Effector memory CD8-positive, alpha-beta T cell (primary cell): ENCODE data around the gene SLC13A2.

Experiments used
- ATAC-seq: fragments of 150-1000 bp; cut with Tn5 transposase; replicated peaks from 2 replicates; pipeline ENCODE4 v1.10.0; 2021; ENCODE audit warnings: mild to moderate bottlenecking, moderate library complexity
- DNase-seq, 3 experiments: peaks; one replicate each; pipeline ENCODE4 v3.0.0; 2021
- H3K27ac Mint-ChIP-seq, 2 donors: one replicate each; pipeline ENCODE4 v1.8.0; 2022; ENCODE audit warnings: mild to moderate bottlenecking in 2 of 2, mixed read lengths in 2 of 2, moderate library complexity in 2 of 2
- H3K27me3 Mint-ChIP-seq, 2 donors: one replicate each; pipeline ENCODE4 v1.8.0; 2022; ENCODE audit warnings: mixed read lengths in 2 of 2
- H3K36me3 Mint-ChIP-seq: one replicate; pipeline ENCODE4 v1.8.0; 2022; ENCODE audit warnings: mild to moderate bottlenecking, moderate library complexity, mixed read lengths; ENCODE audit not compliant: insufficient read depth
- H3K4me1 Mint-ChIP-seq, 2 donors: one replicate each; pipeline ENCODE4 v1.8.0; 2022; ENCODE audit warnings: low read depth in 2 of 2, mixed read lengths in 2 of 2
- H3K4me3 Mint-ChIP-seq, 2 donors: one replicate each; pipeline ENCODE4 v1.8.0; 2022; ENCODE audit warnings: mild to moderate bottlenecking in 2 of 2, mixed read lengths in 2 of 2, moderate library complexity in 2 of 2
- H3K9me3 Mint-ChIP-seq, 2 donors: one replicate each; pipeline ENCODE4 v1.8.0; 2022; ENCODE audit warnings: mixed read lengths in 2 of 2

The SLC13A2 gene

GRCh38 chr17:28532050-28532960, 58.9 kb downstream of the SLC13A2 start:
- DNase-seq (no peak), ATAC-seq (no peak)
- Mint-ChIP-seq H3K9me3 (no peaks in the 10 kb centered on the region), H3K4me1 (no peaks in the 10 kb centered on the region), H3K27ac (no peak overlapping the region), H3K27me3 (peaks cover 5 to 15% of the 10 kb centered on the region in 2 donors), H3K4me3 (no peak overlapping the region), H3K36me3 (no peaks in the 10 kb centered on the region)

GRCh38 chr17:28533091-28533807, 59.8 kb downstream of the SLC13A2 start:
- no peaks in the 10 kb centered on the region for H3K36me3 Mint-ChIP-seq
- no peaks in the 10 kb centered on the region for H3K9me3 Mint-ChIP-seq
- ATAC-seq: no peak
- H3K4me1 Mint-ChIP-seq: no peaks in the 10 kb centered on the region
- no peak overlapping the region for H3K27ac Mint-ChIP-seq
- DNase-seq: no peak
- no peak overlapping the region for H3K4me3 Mint-ChIP-seq
- peaks cover 5 to 15% of the 10 kb centered on the region in 2 donors for H3K27me3 Mint-ChIP-seq

- ATAC-seq: no peak
- H3K36me3 Mint-ChIP-seq: no peaks in the 10 kb centered on the region
- no peaks in the 10 kb centered on the region for H3K4me1 Mint-ChIP-seq
- H3K27me3 Mint-ChIP-seq: peaks cover 5 to 15% of the 10 kb centered on the region in 2 donors
- no peak overlapping the region for H3K27ac Mint-ChIP-seq
- H3K9me3 Mint-ChIP-seq: no peaks in the 10 kb centered on the region
- DNase-seq: no peak
- H3K4me3 Mint-ChIP-seq: no peak overlapping the region
Observed at GRCh38 chr17:28534740-28535375, 61.4 kb downstream of the SLC13A2 start.

GRCh38 chr17:28536532-28537218, 63.2 kb downstream of the SLC13A2 start:
- Mint-ChIP-seq H3K27ac (no peak overlapping the region), H3K36me3 (no peaks in the 10 kb centered on the region), H3K9me3 (no peaks in the 10 kb centered on the region), H3K4me3 (no peak overlapping the region), H3K27me3 (peaks cover 1 to 2% of the 10 kb centered on the region in 2 donors), H3K4me1 (no peaks in the 10 kb centered on the region)
- ATAC-seq (no peak), DNase-seq (no peak)

- Mint-ChIP-seq H3K4me1 (no peaks in the 10 kb centered on the region), H3K9me3 (no peaks in the 10 kb centered on the region)
Observed at GRCh38 chr17:28537219-28537610, 63.8 kb downstream of the SLC13A2 start.

GRCh38 chr17:28538296-28538895, 65.0 kb downstream of the SLC13A2 start:
- Mint-ChIP-seq H3K4me1 (no peaks in the 10 kb centered on the region), H3K4me3 (no peak overlapping the region), H3K9me3 (no peaks in the 10 kb centered on the region)

More at GRCh38 chr17:28537219-28537610, 63.8 kb downstream of the SLC13A2 start:
- Mint-ChIP-seq H3K27me3 (no peaks in the 10 kb centered on the region), H3K36me3 (no peaks in the 10 kb centered on the region), H3K27ac (no peak overlapping the region), H3K4me3 (no peak overlapping the region)
- DNase-seq (no peak), ATAC-seq (no peak)

GRCh38 chr17:28540231-28540630, 66.8 kb downstream of the SLC13A2 start:
- Mint-ChIP-seq H3K4me3 (no peak overlapping the region), H3K27ac (no peak overlapping the region), H3K4me1 (no peaks in the 10 kb centered on the region), H3K27me3 (no peaks in the 10 kb centered on the region), H3K9me3 (no peaks in the 10 kb centered on the region), H3K36me3 (no peaks in the 10 kb centered on the region)
- no peak for ATAC-seq
- no peak for DNase-seq

More at GRCh38 chr17:28538296-28538895, 65.0 kb downstream of the SLC13A2 start:
- H3K27ac Mint-ChIP-seq: no peak overlapping the region
- ATAC-seq: no peak
- H3K27me3 Mint-ChIP-seq: no peaks in the 10 kb centered on the region
- no peak for DNase-seq
- H3K36me3 Mint-ChIP-seq: no peaks in the 10 kb centered on the region

- no peak for ATAC-seq
- no peak overlapping the region for H3K4me3 Mint-ChIP-seq
- H3K9me3 Mint-ChIP-seq: no peaks in the 10 kb centered on the region
- no peaks in the 10 kb centered on the region for H3K27me3 Mint-ChIP-seq
- no peak for DNase-seq
- no peaks in the 10 kb centered on the region for H3K36me3 Mint-ChIP-seq
- no peak overlapping the region for H3K27ac Mint-ChIP-seq
- H3K4me1 Mint-ChIP-seq: peaks cover 0 to 3% of the 10 kb centered on the region in 2 donors
Observed at GRCh38 chr17:28541439-28541838, 68.0 kb downstream of the SLC13A2 start.

- no peaks in the 10 kb centered on the region for H3K9me3 Mint-ChIP-seq
- no peak overlapping the region for H3K4me3 Mint-ChIP-seq
- peak overlapping the region in 1 of 2 donors; percentile 44 for H3K27ac Mint-ChIP-seq
- ATAC-seq: no peak
- DNase-seq: no peak
- no peaks in the 10 kb centered on the region for H3K27me3 Mint-ChIP-seq
- H3K4me1 Mint-ChIP-seq: peaks cover 19% of the 10 kb centered on the region in 2 donors
- H3K36me3 Mint-ChIP-seq: peaks cover 3% of the 10 kb centered on the region
Observed at GRCh38 chr17:28544402-28545140, 71.1 kb downstream of the SLC13A2 start.

GRCh38 chr17:28545141-28545503, 71.7 kb downstream of the SLC13A2 start:
- no peak for ATAC-seq
- Mint-ChIP-seq H3K27me3 (no peaks in the 10 kb centered on the region), H3K36me3 (peaks cover 3% of the 10 kb centered on the region), H3K4me3 (no peak overlapping the region), H3K27ac (peak overlapping the region in 1 of 2 donors; percentile 44), H3K4me1 (peaks cover 24 to 25% of the 10 kb centered on the region in 2 donors), H3K9me3 (no peaks in the 10 kb centered on the region)
- no peak for DNase-seq

- no peaks in the 10 kb centered on the region for H3K27me3 Mint-ChIP-seq
- ATAC-seq: no peak
- H3K4me1 Mint-ChIP-seq: peaks cover 32 to 33% of the 10 kb centered on the region in 2 donors
- no peak for DNase-seq
- no peak overlapping the region for H3K4me3 Mint-ChIP-seq
- peak overlapping the region in 1 of 2 donors; percentile 80 for H3K27ac Mint-ChIP-seq
- peaks cover 3% of the 10 kb centered on the region for H3K36me3 Mint-ChIP-seq
- no peaks in the 10 kb centered on the region for H3K9me3 Mint-ChIP-seq
Observed at GRCh38 chr17:28545787-28546415, 72.5 kb downstream of the SLC13A2 start.

- no peak for DNase-seq
- Mint-ChIP-seq H3K27ac (peak overlapping the region in 1 of 2 donors; percentile 92), H3K9me3 (no peaks in the 10 kb centered on the region), H3K27me3 (no peaks in the 10 kb centered on the region), H3K4me3 (peak overlapping the region; percentile 20 to 38), H3K36me3 (peaks cover 3% of the 10 kb centered on the region), H3K4me1 (peaks cover 43 to 44% of the 10 kb centered on the region in 2 donors)
- no peak for ATAC-seq
Observed at GRCh38 chr17:28547096-28547622, 73.7 kb downstream of the SLC13A2 start.
